ENCODE data around the gene CLEC4G. TPM values are rescaled to one million over a fixed set of nuclear protein-coding genes. Genes with fewer than 3 reads are reported as not detected.

The CLEC4G gene
- total and polyA plus RNA-seq, 2 of the 13 experiments (the other 11 are each of a cell fraction or from before 2014, with no cell fraction given): not detected

GRCh38 chr19:7729831-7730285, 2.1 kb downstream of the CLEC4G start:
- ChIA-PET CTCF (ENCODE audit: low intra/inter-chr PET ratio, low total read pairs) (no interaction called here), POLR2A (no interaction called here)
- Histone ChIP-seq H3K4me2 (ENCODE audit: low read depth, low read length) (no peak overlapping the region), H3K4me3 (replicated peaks in 1 of 3; ENCODE audit: insufficient read depth in 1 of 3, low read depth in 2 of 3, low read length in 3 of 3) (no peak overlapping the region), H2AFZ (ENCODE audit: low read length) (no peak overlapping the region), H3K27ac (ENCODE audit: extremely low read length, insufficient read depth, low read length) (no peak overlapping the region), H3K27me3 (ENCODE audit: control insufficient read depth in 1 of 2, insufficient read depth in 2 of 2, low read length in 2 of 2) (peaks cover 1 to 31% of the 10 kb centered on the region in 2 experiments; a peak in 3 of 5 replicates), H3K9ac (ENCODE audit: insufficient read depth, low read depth, low read length) (no peak overlapping the region), H3K79me2 (ENCODE audit: insufficient read depth, low read length) (no peaks in the 10 kb centered on the region), H3K9me3 (ENCODE audit: low read length) (no peaks in the 10 kb centered on the region), H3K36me3 (replicated peaks in 1 of 2; ENCODE audit: control insufficient read depth in 1 of 2, insufficient read depth in 2 of 2, low read length in 2 of 2) (no peaks in the 10 kb centered on the region), H4K20me1 (ENCODE audit: insufficient read depth, low read length) (no peaks in the 10 kb centered on the region), H3K4me1 (ENCODE audit: insufficient read depth, low read length) (no peaks in the 10 kb centered on the region)
- DNase-seq (ENCODE audit: low spot score) (no peak), ATAC-seq (no peak), FAIRE-seq (no peak)
- no TSS peak for BruUV-seq (replicated peaks)
- in situ Hi-C loops (cut with HindIII; ENCODE audit: extremely low pct_ligation_motif_present, low pct_unique_long_range_greater_than_20kb) (no loop called here), intact Hi-C loops (cut with micrococcal nuclease; ENCODE audit: unreplicated experiment) (no loop called here)
- TF ChIP-seq SIN3B (IDR thresholded peaks at IDR 0.05; ENCODE audit: low read length) (no peak), IRX3 (CRISPR knock-in tag; IDR thresholded peaks at IDR 0.05; ENCODE audit: borderline replicate concordance, low read depth) (no peak), SUZ12 (IDR thresholded peaks at IDR 0.05; ENCODE audit: low read depth, low read length) (no peak), SAP130 (CRISPR knock-in tag; IDR thresholded peaks at IDR 0.05; ENCODE audit: low read depth) (no peak), ZNF878 (CRISPR knock-in tag; IDR thresholded peaks at IDR 0.05) (no peak), ZNF513 (CRISPR knock-in tag; conservative IDR thresholded peaks at IDR 0.05) (no peak), MEIS2 (CRISPR knock-in tag; IDR thresholded peaks at IDR 0.05) (no peak), MYNN (CRISPR knock-in tag; IDR thresholded peaks at IDR 0.05; ENCODE audit: low read depth) (no peak), ZNF800 (CRISPR knock-in tag; IDR thresholded peaks at IDR 0.05) (no peak), ERF (CRISPR knock-in tag; IDR thresholded peaks at IDR 0.05) (no peak), THAP11 (CRISPR knock-in tag; IDR thresholded peaks at IDR 0.05) (no peak), PRDM15 (CRISPR knock-in tag; IDR thresholded peaks at IDR 0.05) (no peak), TSC22D2 (CRISPR knock-in tag; IDR thresholded peaks at IDR 0.05; ENCODE audit: borderline replicate concordance) (no peak), NFIB (CRISPR knock-in tag; IDR thresholded peaks at IDR 0.05; ENCODE audit: borderline replicate concordance) (no peak), ZBTB8A (CRISPR knock-in tag; IDR thresholded peaks at IDR 0.05; ENCODE audit: borderline replicate concordance, low read depth) (no peak)
- WGBS (ENCODE audit: low lambda C conversion rate): 41% methylated on average over 15 of the region's 34 CpGs
